Measurements from ENCODE around the gene CDKAL1. TPM values are rescaled to one million over a fixed set of nuclear protein-coding genes. Genes with fewer than 3 reads are reported as not detected.

The CDKAL1 gene
- total and polyA plus RNA-seq, 2 of the 13 experiments (the other 11 are each of a cell fraction or from before 2014, with no cell fraction given) = 9.5 to 27.7 TPM

DNA sequence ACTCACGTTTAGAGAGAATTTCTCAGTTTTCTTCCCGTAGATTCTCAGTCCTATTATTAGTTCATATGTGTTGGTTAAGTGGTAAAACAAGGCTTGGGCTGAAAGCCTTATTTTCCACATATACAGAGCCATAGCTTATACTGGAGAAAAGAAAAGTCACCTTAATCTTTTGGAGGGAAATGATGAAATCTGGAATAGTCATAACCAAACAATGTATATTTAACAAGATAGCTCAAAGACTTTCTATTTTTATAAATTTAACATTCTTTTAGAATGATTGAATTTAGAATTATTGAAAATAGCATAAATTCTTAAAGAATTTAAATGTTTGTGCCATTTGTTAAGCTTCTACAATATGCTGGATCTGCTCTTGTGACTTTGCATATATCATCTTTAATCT, 85.8 kb downstream of the CDKAL1 start (continued):
- no peak for TF ChIP-seq SAP130 (CRISPR knock-in tag; IDR thresholded peaks at IDR 0.05; ENCODE audit: low read depth)

DNA sequence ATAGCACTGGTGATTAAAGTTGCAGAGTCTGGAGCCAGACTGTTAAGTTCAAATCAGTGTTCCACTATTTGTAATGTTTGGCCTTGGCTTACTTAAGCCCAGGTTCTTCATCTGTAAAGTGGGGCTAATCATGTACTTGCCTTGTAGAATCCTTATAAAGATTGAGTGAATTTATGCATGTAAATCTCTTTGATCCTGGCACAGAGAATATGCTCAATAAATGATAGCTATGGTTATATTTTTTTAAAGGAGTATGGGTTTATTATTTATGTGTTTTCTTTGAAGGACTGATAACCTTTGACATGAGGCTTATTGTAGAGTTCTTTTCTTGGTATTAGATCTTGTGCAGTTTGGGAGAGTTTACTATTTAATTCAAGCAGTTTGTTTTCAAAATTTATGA, 89.5 kb downstream of the CDKAL1 start:
- FAIRE-seq (no peak), ATAC-seq (no peak), DNase-seq (ENCODE audit: low spot score) (no peak)
- Histone ChIP-seq H3K9me3 (ENCODE audit: low read length) (no peaks in the 10 kb centered on the region), H2AFZ (ENCODE audit: low read length) (no peak overlapping the region), H3K27ac (ENCODE audit: extremely low read length, insufficient read depth, low read length) (no peak overlapping the region), H3K36me3 (replicated peaks in 1 of 2; ENCODE audit: control insufficient read depth in 1 of 2, insufficient read depth in 2 of 2, low read length in 2 of 2) (no peaks in the 10 kb centered on the region; a peak in 1 of 5 replicates), H3K4me2 (ENCODE audit: low read depth, low read length) (no peak overlapping the region), H3K27me3 (ENCODE audit: control insufficient read depth in 1 of 2, insufficient read depth in 2 of 2, low read length in 2 of 2) (no peaks in the 10 kb centered on the region), H3K9ac (ENCODE audit: insufficient read depth, low read depth, low read length) (no peak overlapping the region), H3K4me1 (ENCODE audit: insufficient read depth, low read length) (no peaks in the 10 kb centered on the region), H3K79me2 (ENCODE audit: insufficient read depth, low read length) (no peaks in the 10 kb centered on the region), H4K20me1 (ENCODE audit: insufficient read depth, low read length) (no peaks in the 10 kb centered on the region), H3K4me3 (replicated peaks in 1 of 3; ENCODE audit: insufficient read depth in 1 of 3, low read depth in 2 of 3, low read length in 3 of 3) (no peak overlapping the region)
- intact Hi-C loops (cut with micrococcal nuclease; ENCODE audit: unreplicated experiment) (no loop called here), in situ Hi-C loops (cut with HindIII; ENCODE audit: extremely low pct_ligation_motif_present, low pct_unique_long_range_greater_than_20kb) (no loop called here)
- TF ChIP-seq JDP2 (CRISPR knock-in tag; IDR thresholded peaks at IDR 0.05; ENCODE audit: borderline replicate concordance) (no peak), ZNF260 (CRISPR knock-in tag; IDR thresholded peaks at IDR 0.05; ENCODE audit: borderline replicate concordance, low read depth) (no peak), ZNF335 (CRISPR knock-in tag; IDR thresholded peaks at IDR 0.05) (no peak), ZIK1 (CRISPR knock-in tag; IDR thresholded peaks at IDR 0.05; ENCODE audit: borderline replicate concordance, low read depth) (no peak), ZNF136 (CRISPR knock-in tag; IDR thresholded peaks at IDR 0.05; ENCODE audit: low read depth) (no peak), MYC (CRISPR knock-in tag; IDR thresholded peaks at IDR 0.05; ENCODE audit: borderline replicate concordance) (no peak), SKI (IDR thresholded peaks at IDR 0.05; ENCODE audit: partially characterized antibody) (no peak), HDAC2 (CRISPR knock-in tag; IDR thresholded peaks at IDR 0.05) (no peak), SMARCE1 (IDR thresholded peaks at IDR 0.05; ENCODE audit: borderline replicate concordance) (no peak), SRF (IDR thresholded peaks at IDR 0.05; ENCODE audit: low read depth, low read length) (no peak), ZFP1 (CRISPR knock-in tag; IDR thresholded peaks at IDR 0.05) (no peak), ZNF546 (CRISPR knock-in tag; conservative IDR thresholded peaks at IDR 0.05) (no peak), ESRRA (CRISPR knock-in tag; IDR thresholded peaks at IDR 0.05; ENCODE audit: low read depth) (no peak), TBX3 (IDR thresholded peaks at IDR 0.05; ENCODE audit: borderline replicate concordance) (no peak), CHD2 (IDR thresholded peaks at IDR 0.05; ENCODE audit: low read depth, low read length) (no peak), CSRNP1 (CRISPR knock-in tag; IDR thresholded peaks at IDR 0.05) (no peak), ZNF570 (CRISPR knock-in tag; IDR thresholded peaks at IDR 0.05; ENCODE audit: borderline replicate concordance) (no peak)
- TF ChIP-seq, protein P1, sequence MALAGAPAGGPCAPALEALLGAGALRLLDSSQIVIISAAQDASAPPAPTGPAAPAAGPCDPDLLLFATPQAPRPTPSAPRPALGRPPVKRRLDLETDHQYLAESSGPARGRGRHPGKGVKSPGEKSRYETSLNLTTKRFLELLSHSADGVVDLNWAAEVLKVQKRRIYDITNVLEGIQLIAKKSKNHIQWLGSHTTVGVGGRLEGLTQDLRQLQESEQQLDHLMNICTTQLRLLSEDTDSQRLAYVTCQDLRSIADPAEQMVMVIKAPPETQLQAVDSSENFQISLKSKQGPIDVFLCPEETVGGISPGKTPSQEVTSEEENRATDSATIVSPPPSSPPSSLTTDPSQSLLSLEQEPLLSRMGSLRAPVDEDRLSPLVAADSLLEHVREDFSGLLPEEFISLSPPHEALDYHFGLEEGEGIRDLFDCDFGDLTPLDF (CRISPR knock-in tag; IDR thresholded peaks at IDR 0.05) = no peak
- TF ChIP-seq, protein P2, sequence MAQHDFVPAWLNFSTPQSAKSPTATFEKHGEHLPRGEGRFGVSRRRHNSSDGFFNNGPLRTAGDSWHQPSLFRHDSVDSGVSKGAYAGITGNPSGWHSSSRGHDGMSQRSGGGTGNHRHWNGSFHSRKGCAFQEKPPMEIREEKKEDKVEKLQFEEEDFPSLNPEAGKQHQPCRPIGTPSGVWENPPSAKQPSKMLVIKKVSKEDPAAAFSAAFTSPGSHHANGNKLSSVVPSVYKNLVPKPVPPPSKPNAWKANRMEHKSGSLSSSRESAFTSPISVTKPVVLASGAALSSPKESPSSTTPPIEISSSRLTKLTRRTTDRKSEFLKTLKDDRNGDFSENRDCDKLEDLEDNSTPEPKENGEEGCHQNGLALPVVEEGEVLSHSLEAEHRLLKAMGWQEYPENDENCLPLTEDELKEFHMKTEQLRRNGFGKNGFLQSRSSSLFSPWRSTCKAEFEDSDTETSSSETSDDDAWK (CRISPR knock-in tag; IDR thresholded peaks at IDR 0.05) = no peak
- TF ChIP-seq, protein P3, sequence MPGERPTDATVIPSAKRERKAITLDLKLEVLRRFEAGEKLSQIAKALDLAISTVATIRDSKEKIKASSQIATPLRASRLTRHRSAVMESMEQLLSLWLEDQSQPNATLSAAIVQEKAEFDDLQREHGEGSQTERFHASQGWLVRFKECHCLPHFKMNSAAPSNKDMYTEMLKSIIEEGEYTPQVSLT (CRISPR knock-in tag; IDR thresholded peaks at IDR 0.05; ENCODE audit: borderline replicate concordance, low read depth) = no peak
- no TSS peak for BruUV-seq (replicated peaks)
- ChIA-PET CTCF (ENCODE audit: low intra/inter-chr PET ratio, low total read pairs) (no interaction called here), POLR2A (no interaction called here)
